AG10803 (cell line): ENCODE data around the gene NPDC1.

Experiments used
- DNase-seq: peaks from one replicate; pipeline ENCODE4 v3.0.0; 2010; ENCODE audit warnings: low read depth
- H3K4me3 ChIP-seq: 2 replicates; pipeline ENCODE4 v1.5.1; 2011; ENCODE audit warnings: mild to moderate bottlenecking, low read length, control low read depth
- TF ChIP-seq, protein P1 (sequence below): conservative IDR thresholded peaks from 2 replicates; pipeline ENCODE4 v1.5.1; 2011; ENCODE audit warnings: mild to moderate bottlenecking, low read length, control low read depth, inconsistent platforms

NPDC1 gene

DNA sequence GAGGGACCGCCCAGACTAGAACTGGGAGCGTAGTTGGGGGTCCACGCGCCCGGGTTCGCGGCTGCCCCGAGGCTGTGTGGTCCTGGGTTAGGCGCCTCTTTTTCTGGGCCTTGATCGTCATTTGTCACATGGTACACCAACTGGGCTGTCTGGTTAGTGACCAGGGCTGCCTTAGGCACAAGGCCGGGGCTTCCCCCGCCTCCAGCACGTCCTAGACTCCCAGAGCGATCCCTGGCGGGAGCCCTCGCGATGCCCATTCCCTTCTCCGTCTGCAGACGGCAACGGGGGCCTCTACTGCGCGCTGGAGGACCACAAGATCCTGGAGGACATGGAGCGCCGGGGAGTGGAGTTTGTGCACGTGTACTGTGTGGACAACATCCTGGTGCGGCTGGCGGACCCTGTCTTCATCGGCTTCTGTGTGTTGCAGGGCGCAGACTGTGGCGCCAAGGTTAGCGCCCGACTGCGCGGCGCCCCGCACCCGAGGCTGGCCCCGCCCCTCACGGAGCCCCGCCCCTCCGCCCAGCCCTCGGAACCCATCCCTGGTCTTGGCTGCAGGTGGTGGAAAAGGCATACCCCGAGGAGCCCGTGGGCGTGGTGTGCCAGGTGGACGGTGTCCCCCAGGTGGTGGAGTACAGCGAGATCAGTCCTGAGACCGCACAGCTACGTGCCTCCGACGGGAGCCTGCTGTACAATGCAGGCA is 32.9 kb upstream of the NPDC1 start:
- no peak for DNase-seq
- peak overlapping the region; percentile 68 for H3K4me3 ChIP-seq
- TF ChIP-seq, protein P1, sequence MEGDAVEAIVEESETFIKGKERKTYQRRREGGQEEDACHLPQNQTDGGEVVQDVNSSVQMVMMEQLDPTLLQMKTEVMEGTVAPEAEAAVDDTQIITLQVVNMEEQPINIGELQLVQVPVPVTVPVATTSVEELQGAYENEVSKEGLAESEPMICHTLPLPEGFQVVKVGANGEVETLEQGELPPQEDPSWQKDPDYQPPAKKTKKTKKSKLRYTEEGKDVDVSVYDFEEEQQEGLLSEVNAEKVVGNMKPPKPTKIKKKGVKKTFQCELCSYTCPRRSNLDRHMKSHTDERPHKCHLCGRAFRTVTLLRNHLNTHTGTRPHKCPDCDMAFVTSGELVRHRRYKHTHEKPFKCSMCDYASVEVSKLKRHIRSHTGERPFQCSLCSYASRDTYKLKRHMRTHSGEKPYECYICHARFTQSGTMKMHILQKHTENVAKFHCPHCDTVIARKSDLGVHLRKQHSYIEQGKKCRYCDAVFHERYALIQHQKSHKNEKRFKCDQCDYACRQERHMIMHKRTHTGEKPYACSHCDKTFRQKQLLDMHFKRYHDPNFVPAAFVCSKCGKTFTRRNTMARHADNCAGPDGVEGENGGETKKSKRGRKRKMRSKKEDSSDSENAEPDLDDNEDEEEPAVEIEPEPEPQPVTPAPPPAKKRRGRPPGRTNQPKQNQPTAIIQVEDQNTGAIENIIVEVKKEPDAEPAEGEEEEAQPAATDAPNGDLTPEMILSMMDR: no peak

DNA sequence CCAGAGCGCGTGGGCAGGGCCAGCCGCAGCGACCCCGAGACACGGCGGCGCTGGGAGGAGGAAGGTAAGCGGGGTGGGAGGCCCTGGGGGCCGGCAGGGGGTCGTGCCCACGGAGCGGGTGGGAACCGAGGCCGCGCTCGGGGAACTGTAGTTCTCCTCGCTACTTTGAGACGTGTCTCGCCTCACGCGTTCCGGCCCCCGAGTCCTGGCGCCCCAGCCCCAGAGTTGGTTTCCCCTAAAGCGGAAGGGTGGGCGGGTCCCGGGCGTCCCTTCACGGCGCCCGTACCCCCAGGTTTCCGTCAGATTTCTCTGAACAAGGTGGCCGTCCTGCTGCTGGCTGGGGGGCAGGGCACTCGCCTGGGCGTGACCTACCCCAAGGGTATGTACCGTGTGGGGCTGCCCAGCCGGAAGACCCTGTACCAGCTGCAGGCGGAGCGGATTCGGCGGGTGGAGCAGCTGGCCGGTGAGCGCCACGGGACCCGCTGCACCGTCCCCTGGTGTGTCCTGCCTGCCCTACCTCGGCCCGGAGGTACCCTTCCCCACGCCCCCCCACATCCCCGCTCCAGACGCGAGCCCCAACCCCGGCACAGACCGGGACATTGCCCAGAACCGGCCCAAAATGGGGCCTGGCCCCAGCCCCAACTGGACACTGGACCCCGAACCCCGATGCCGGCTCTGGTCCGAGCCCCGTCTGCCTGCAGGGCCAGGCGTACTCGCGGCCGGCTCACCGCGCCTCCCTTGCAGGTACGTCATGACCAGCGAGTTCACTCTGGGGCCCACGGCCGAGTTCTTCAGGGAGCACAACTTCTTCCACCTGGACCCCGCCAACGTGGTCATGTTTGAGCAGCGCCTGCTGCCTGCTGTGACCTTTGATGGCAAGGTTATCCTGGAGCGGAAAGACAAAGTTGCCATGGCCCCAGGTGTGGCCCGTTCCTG is 32.0 kb upstream of the NPDC1 start:
- no peak for DNase-seq
- TF ChIP-seq, protein P1: no peak
- peak overlapping the region; percentile 68 for H3K4me3 ChIP-seq

GRCh38 chr9:137077010-137077747 is 31.2 kb upstream of the NPDC1 start, which contains the start of gene UAP1L1:
UAP1L1 (plus strand) TSS chr9:137077517; CDS start chr9:137077533, 16 bp downstream.
- DNase-seq: peak; percentile 60
- peak within 1 kb of the TSS; percentile 68 for H3K4me3 ChIP-seq
- TF ChIP-seq, protein P1: no peak

GRCh38 chr9:137076636-137077009 is 30.6 kb upstream of the NPDC1 start:
- DNase-seq: no peak
- TF ChIP-seq, protein P1: no peak
- H3K4me3 ChIP-seq: peak overlapping the region; percentile 52

- no peak for DNase-seq
- TF ChIP-seq, protein P1: no peak
Observed at GRCh38 chr9:137075275-137075775, 29.3 kb upstream of the NPDC1 start.

GRCh38 chr9:137074657-137075274 is 28.8 kb upstream of the NPDC1 start:
- DNase-seq: no peak
- TF ChIP-seq, protein P1: no peak
- H3K4me3 ChIP-seq: no peak overlapping the region

More at GRCh38 chr9:137075275-137075775, 29.3 kb upstream of the NPDC1 start:
- no peak overlapping the region for H3K4me3 ChIP-seq
